IMR-90 (cell line): Measurements from ENCODE around the gene MAGI1. TPM values are rescaled to one million over a fixed set of nuclear protein-coding genes. Genes with fewer than 3 reads are reported as not detected.

Source experiments
- ATAC-seq: fragments of 200-7000 bp; cut with Tn5 transposase; 2 replicates; pipeline ENCODE4 v1.9.1; 2020; ENCODE audit warnings: low read depth, mild to moderate bottlenecking, moderate library complexity
- BruUV-seq: library from RNA; stranded (reverse); fragments of 400-500 nt; replicated peaks from 2 replicates; lab custom pipeline; 2021; lab: Mats Ljungman, UMichigan
- CTCF ChIA-PET: fragments of 300-600 bp; formaldehyde crosslinking; extraction: SDS; loops from one replicate; lab custom pipeline; 2021; ENCODE audit warnings: antibody characterized with exemption; lab: Yijun Ruan, JAX
- POLR2A ChIA-PET: fragments of 300-600 bp; sonication (Branson Sonifier 250); formaldehyde crosslinking; loops from one replicate; lab custom pipeline; 2022; ENCODE audit warnings: antibody characterized with exemption; ENCODE audit not compliant: unreplicated experiment; lab: Charles Lee
- DNase-seq: peaks from one replicate; pipeline ENCODE4 v3.0.0; 2013
- H2AFZ ChIP-seq: replicated peaks from 2 replicates; pipeline ENCODE3; 2013; ENCODE audit warnings: low read length, mild to moderate bottlenecking; ENCODE audit not compliant: poor library complexity
- H2AK5ac ChIP-seq: 2 replicates; pipeline ENCODE4 v1.6.1; 2013; ENCODE audit warnings: low read depth, low read length, inconsistent platforms
- H2AK9ac ChIP-seq: replicated peaks from 2 replicates; pipeline ENCODE3; 2013; ENCODE audit warnings: mild to moderate bottlenecking, low read depth, low read length, moderate library complexity; ENCODE audit not compliant: poor library complexity
- H2BK120ac ChIP-seq: 2 replicates; pipeline ENCODE4 v1.6.1; 2013; ENCODE audit warnings: low read depth, low read length, inconsistent platforms
- H2BK15ac ChIP-seq: 3 replicates; pipeline ENCODE4 v1.6.1; 2013; ENCODE audit warnings: low read depth, low read length, inconsistent platforms
- H2BK20ac ChIP-seq: 2 replicates; pipeline ENCODE4 v1.6.1; 2013; ENCODE audit warnings: low read depth, mild to moderate bottlenecking, inconsistent platforms, low read length, moderate library complexity
- H2BK5ac ChIP-seq: 2 replicates; pipeline ENCODE4 v1.6.1; 2013; ENCODE audit warnings: mild to moderate bottlenecking, low read depth, low read length, inconsistent platforms; ENCODE audit not compliant: poor library complexity, severe bottlenecking
- H3K14ac ChIP-seq: replicated peaks from 2 replicates; pipeline ENCODE4 v1.6.1; 2013; ENCODE audit warnings: low read depth, low read length, inconsistent platforms
- H3K18ac ChIP-seq: 2 replicates; pipeline ENCODE4 v1.6.1; 2013; ENCODE audit warnings: low read depth, low read length, control low read depth
- H3K23ac ChIP-seq: 2 replicates; pipeline ENCODE4 v1.6.1; 2013; ENCODE audit warnings: low read depth, low read length, inconsistent platforms
- H3K27ac ChIP-seq: 2 replicates; pipeline ENCODE4 v1.5.1; 2013; ENCODE audit warnings: mild to moderate bottlenecking, control low read depth, low read length; ENCODE audit not compliant: insufficient read depth
- H3K27me3 ChIP-seq: 2 replicates; pipeline ENCODE4 v1.6.1; 2013; ENCODE audit warnings: low read length; ENCODE audit not compliant: control insufficient read depth, insufficient read depth
- H3K36me3 ChIP-seq: 2 replicates; pipeline ENCODE4 v1.6.1; 2013; ENCODE audit warnings: low read length, mixed read lengths; ENCODE audit not compliant: control insufficient read depth, insufficient read depth
- H3K4ac ChIP-seq: 2 replicates; pipeline ENCODE4 v1.6.1; 2013; ENCODE audit warnings: low read depth, low read length, inconsistent platforms
- H3K4me1 ChIP-seq: 2 replicates; pipeline ENCODE4 v1.6.1; 2013; ENCODE audit warnings: low read length, mixed read lengths; ENCODE audit not compliant: control insufficient read depth, insufficient read depth
- H3K4me2 ChIP-seq: 2 replicates; pipeline ENCODE4 v1.6.1; 2013; ENCODE audit warnings: low read depth, mild to moderate bottlenecking, control low read depth, low read length, moderate library complexity
- H3K4me3 ChIP-seq: 2 replicates; pipeline ENCODE4 v1.5.1; 2013; ENCODE audit warnings: low read depth, mild to moderate bottlenecking, control low read depth, low read length, moderate library complexity; ENCODE audit not compliant: insufficient read depth
- H3K56ac ChIP-seq: 2 replicates; pipeline ENCODE4 v1.6.1; 2013; ENCODE audit warnings: low read length, inconsistent platforms; ENCODE audit not compliant: insufficient read depth; ENCODE audit errors: extremely low read depth
- H3K79me1 ChIP-seq, 2 experiments: 2 replicates each; pipeline ENCODE4 v1.6.1; 2013; ENCODE audit warnings: low read length in 2 of 2, inconsistent platforms in 1 of 2, low read depth in 1 of 2
- H3K9ac ChIP-seq: 2 replicates; pipeline ENCODE4 v1.6.1; 2013; ENCODE audit warnings: low read depth, low read length, control low read depth
- H3K9me1 ChIP-seq: 2 replicates; pipeline ENCODE4 v1.6.1; 2013; ENCODE audit warnings: low read length, inconsistent platforms; ENCODE audit not compliant: insufficient read depth
- H3K9me3 ChIP-seq: 2 replicates; pipeline ENCODE4 v1.6.1; 2013; ENCODE audit warnings: low read length; ENCODE audit not compliant: control insufficient read depth, insufficient read depth
- H4K20me1 ChIP-seq: 2 replicates; pipeline ENCODE4 v1.6.1; 2013; ENCODE audit warnings: low read length, inconsistent platforms; ENCODE audit not compliant: insufficient read depth
- H4K5ac ChIP-seq: 2 replicates; pipeline ENCODE4 v1.6.1; 2013; ENCODE audit warnings: mild to moderate bottlenecking, low read depth, low read length, control low read depth
- H4K8ac ChIP-seq, 2 experiments: 2 replicates each; pipeline ENCODE4 v1.6.1; 2013; ENCODE audit warnings: low read depth in 2 of 2, low read length in 2 of 2, control low read depth in 1 of 2, inconsistent platforms in 1 of 2
- H4K91ac ChIP-seq: 2 replicates; pipeline ENCODE4 v1.6.1; 2013; ENCODE audit warnings: low read depth, low read length, inconsistent platforms; ENCODE audit not compliant: insufficient read depth
- CEBPB ChIP-seq: IDR thresholded peaks from 2 replicates; pipeline ENCODE4 v1.6.1; 2012; ENCODE audit warnings: low read depth, low read length, improper control_type of control experiment
- CHD1 ChIP-seq: IDR thresholded peaks from 2 replicates; pipeline ENCODE4 v1.6.1; 2012; ENCODE audit warnings: low read depth, low read length, improper control_type of control experiment
- WGBS, 2 experiments: methylation state at CpG; one replicate each; pipeline versions ENCODE4 v1.1.5 to v1.1.7; 2013; ENCODE audit warnings: missing lambda C conversion rate in 2 of 2; ENCODE audit not compliant: insufficient read length in 1 of 2; ENCODE audit errors: extremely low coverage in 2 of 2; 5-methylcytosine and 5-hydroxymethylcytosine counted together
- dilution Hi-C: fragments of 300-500 bp; cut with HindIII; formaldehyde crosslinking; loops from one replicate; pipeline ENCODE4 v1.14.3; 2018; ENCODE audit warnings: low sequenced_read_pairs; ENCODE audit not compliant: unreplicated experiment
- in situ Hi-C: fragments of 300-500 bp; cut with MboI; formaldehyde crosslinking; loops from 3 replicates; pipeline ENCODE4 v1.14.3; 2019; ENCODE audit warnings: low sequenced_read_pairs, inconsistent platforms, mixed read lengths
- intact Hi-C: fragments of 100-400 bp; cut with micrococcal nuclease; formaldehyde crosslinking; loops from 2 replicates; pipeline ENCODE4 v1.10.0; 2022
- polyA plus RNA-seq, 3 experiments: library from polyadenylated mRNA; depleted of rRNA; stranded (reverse); fragments of >200 nt; gene quantifications; 2 replicates each; pipeline ENCODE4 v1.2.3, GENCODE V29; 2012; ENCODE audit warnings: low replicate concordance in 1 of 3
- total RNA-seq: library from RNA; depleted of rRNA; stranded (reverse); fragments of >200 nt; gene quantifications from 2 replicates; pipeline ENCODE4 v1.2.3, GENCODE V29; 2012

Gene MAGI1
- total and polyA plus RNA-seq, 2 of the 4 experiments (the other 2 are of a cell fraction): 14.5 to 24.2 TPM

DNA sequence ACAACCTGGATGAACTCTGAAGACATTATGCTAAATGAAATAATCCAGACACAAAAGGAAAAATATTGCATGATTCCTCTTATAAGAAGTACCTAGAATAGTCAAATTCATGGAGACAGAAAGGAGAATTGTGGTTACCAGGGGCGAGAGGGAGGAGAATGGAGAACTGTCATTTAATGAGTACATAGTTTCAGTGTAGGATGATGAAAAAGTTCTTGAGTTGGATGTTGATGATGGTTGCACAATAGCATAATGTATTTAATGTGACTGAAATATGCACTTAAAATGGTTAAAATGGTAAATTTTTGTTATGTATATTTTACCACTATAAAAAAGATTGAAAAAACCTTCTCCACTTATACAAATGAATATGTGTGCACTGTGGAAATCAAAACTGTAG, 469.6 kb downstream of the MAGI1 start:
- Histone ChIP-seq H2AK9ac (no peak overlapping the region), H2BK20ac (no peak overlapping the region), H3K9me3 (no peaks in the 10 kb centered on the region), H3K27ac (no peak overlapping the region), H3K4me3 (no peak overlapping the region), H3K9ac (no peak overlapping the region), H2AK5ac (no peak overlapping the region), H3K27me3 (no peaks in the 10 kb centered on the region), H2BK120ac (no peak overlapping the region), H3K36me3 (no peaks in the 10 kb centered on the region), H2AFZ (no peak overlapping the region), H3K23ac (no peak overlapping the region), H3K4me2 (no peak overlapping the region), H4K91ac (no peak overlapping the region), H3K56ac (no peak overlapping the region), H2BK15ac (no peak overlapping the region), H2BK5ac (no peak overlapping the region), H3K18ac (no peak overlapping the region), H3K9me1 (peaks cover 5% of the 10 kb centered on the region; the same call in 1 of the 2 replicates), H4K8ac (no peak overlapping the region), H4K5ac (no peak overlapping the region), H3K14ac (no peak overlapping the region; the same call in 1 of the 2 replicates), H4K20me1 (no peaks in the 10 kb centered on the region), H3K4me1 (peaks cover 7% of the 10 kb centered on the region), H3K4ac (no peak overlapping the region), H3K79me1 (peaks cover 19 to 48% of the 10 kb centered on the region in 2 experiments)
- no peak for ATAC-seq
- no TSS peak for BruUV-seq
- in situ Hi-C loops (no loop called here), intact Hi-C loops (no loop called here), dilution Hi-C loops (no loop called here)
- WGBS, 2 experiments: no CpG with 5 or more reads among the region's 1 CpG
- DNase-seq: no peak
- TF ChIP-seq CHD1 (no peak), CEBPB (peak; percentile 81)
- ChIA-PET POLR2A (no interaction called here), CTCF (no interaction called here)
